Duodenal mucosa (tissue), 2 donors: ENCODE data around the gene NES.
A peak's percentile ranks its signal among the peaks of the same experiment; 100 is the strongest.

Source experiments
- H3K27ac ChIP-seq: one replicate; pipeline ENCODE4 v1.7.0; 2013; ENCODE audit warnings: low read depth, low read length
- H3K27me3 ChIP-seq, 2 donors: one replicate each; pipeline ENCODE4 v1.7.0; 2013; ENCODE audit warnings: low read length in 2 of 2, control low read depth in 1 of 2; ENCODE audit not compliant: insufficient read depth in 2 of 2, control insufficient read depth in 1 of 2
- H3K36me3 ChIP-seq, 2 donors: one replicate each; pipeline ENCODE4 v1.7.0; 2013; ENCODE audit warnings: low read length in 2 of 2, control low read depth in 1 of 2; ENCODE audit not compliant: insufficient read depth in 2 of 2, control insufficient read depth in 1 of 2
- H3K4me1 ChIP-seq, 2 donors: one replicate each; pipeline ENCODE4 v1.7.0; 2013; ENCODE audit warnings: low read length in 2 of 2, control low read depth in 1 of 2; ENCODE audit not compliant: insufficient read depth in 2 of 2, control insufficient read depth in 1 of 2
- H3K4me3 ChIP-seq, 2 donors: one replicate each; pipeline ENCODE4 v1.7.0; 2013; ENCODE audit warnings: low read length in 2 of 2, low read depth in 1 of 2
- H3K9ac ChIP-seq, 2 donors: one replicate each; pipeline ENCODE4 v1.7.0; 2013; ENCODE audit warnings: low read length in 2 of 2, low read depth in 1 of 2
- H3K9me3 ChIP-seq, 2 donors: one replicate each; pipeline ENCODE4 v1.7.0; 2013; ENCODE audit warnings: low read length in 2 of 2, control low read depth in 1 of 2; ENCODE audit not compliant: control insufficient read depth in 1 of 2

NES gene

GRCh38 chr1:156681196-156681960, 4.2 kb upstream of the NES start:
- Histone ChIP-seq H3K36me3 (no peaks in the 10 kb centered on the region), H3K4me1 (peaks cover 4 to 15% of the 10 kb centered on the region in 2 donors), H3K4me3 (no peak overlapping the region), H3K9ac (no peak overlapping the region), H3K9me3 (no peaks in the 10 kb centered on the region), H3K27me3 (peaks cover 42 to 60% of the 10 kb centered on the region in 2 donors), H3K27ac (no peak overlapping the region)

DNA sequence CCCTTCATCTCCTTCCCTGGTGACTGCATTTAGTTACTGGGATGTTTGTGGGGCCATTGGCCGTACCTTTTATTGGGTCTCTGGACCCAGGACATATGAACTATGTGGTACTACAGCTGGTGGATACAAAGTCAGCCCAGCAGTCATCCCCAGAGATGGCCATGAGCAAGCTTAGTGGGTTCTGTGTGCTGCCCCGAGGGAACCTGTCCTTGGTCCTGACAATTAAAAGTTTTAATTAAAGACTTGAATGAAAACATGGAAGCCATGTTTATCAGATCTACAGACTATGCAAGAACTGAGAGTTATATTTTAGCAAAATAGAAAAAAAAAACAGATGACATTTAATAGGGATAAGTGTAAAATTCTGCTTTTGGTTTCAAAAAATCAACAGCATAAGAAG, 2.8 kb upstream of the NES start:
- H3K4me1 ChIP-seq = peaks cover 4 to 18% of the 10 kb centered on the region in 2 donors
- H3K27ac ChIP-seq = no peak overlapping the region
- no peaks in the 10 kb centered on the region for H3K9me3 ChIP-seq
- H3K36me3 ChIP-seq = no peaks in the 10 kb centered on the region
- no peak overlapping the region for H3K9ac ChIP-seq
- peaks cover 50 to 72% of the 10 kb centered on the region in 2 donors for H3K27me3 ChIP-seq
- H3K4me3 ChIP-seq = no peak overlapping the region

GRCh38 chr1:156677616-156678596, 699 bp upstream of the NES start:
- peak overlapping the region; percentile 32 to 45 for H3K4me3 ChIP-seq
- peaks cover 50 to 63% of the 10 kb centered on the region in 2 donors for H3K27me3 ChIP-seq
- H3K27ac ChIP-seq = peak overlapping the region; percentile 10
- H3K4me1 ChIP-seq = peaks cover 4 to 23% of the 10 kb centered on the region in 2 donors
- no peaks in the 10 kb centered on the region for H3K36me3 ChIP-seq
- H3K9me3 ChIP-seq = no peaks in the 10 kb centered on the region
- H3K9ac ChIP-seq = peak overlapping the region; percentile 12 to 38

- Histone ChIP-seq H3K4me3 (peak overlapping the region; percentile 37 to 43), H3K27ac (peak overlapping the region; percentile 56), H3K27me3 (peaks cover 43 to 58% of the 10 kb centered on the region in 2 donors), H3K9me3 (no peaks in the 10 kb centered on the region), H3K4me1 (peaks cover 4 to 23% of the 10 kb centered on the region in 2 donors), H3K9ac (peak overlapping the region in 1 of 2 donors; percentile 23), H3K36me3 (no peaks in the 10 kb centered on the region)
These were observed 940 bp downstream of the NES start for GRCh38 chr1:156676114-156676819.

GRCh38 chr1:156675210-156676113, 1.7 kb downstream of the NES start:
- no peaks in the 10 kb centered on the region for H3K9me3 ChIP-seq
- peak overlapping the region in 1 of 2 donors; percentile 23 for H3K9ac ChIP-seq
- peaks cover 37 to 53% of the 10 kb centered on the region in 2 donors for H3K27me3 ChIP-seq
- H3K4me1 ChIP-seq = peaks cover 4 to 23% of the 10 kb centered on the region in 2 donors
- peak overlapping the region; percentile 56 for H3K27ac ChIP-seq
- no peaks in the 10 kb centered on the region for H3K36me3 ChIP-seq
- H3K4me3 ChIP-seq = peak overlapping the region; percentile 37 to 43

DNA sequence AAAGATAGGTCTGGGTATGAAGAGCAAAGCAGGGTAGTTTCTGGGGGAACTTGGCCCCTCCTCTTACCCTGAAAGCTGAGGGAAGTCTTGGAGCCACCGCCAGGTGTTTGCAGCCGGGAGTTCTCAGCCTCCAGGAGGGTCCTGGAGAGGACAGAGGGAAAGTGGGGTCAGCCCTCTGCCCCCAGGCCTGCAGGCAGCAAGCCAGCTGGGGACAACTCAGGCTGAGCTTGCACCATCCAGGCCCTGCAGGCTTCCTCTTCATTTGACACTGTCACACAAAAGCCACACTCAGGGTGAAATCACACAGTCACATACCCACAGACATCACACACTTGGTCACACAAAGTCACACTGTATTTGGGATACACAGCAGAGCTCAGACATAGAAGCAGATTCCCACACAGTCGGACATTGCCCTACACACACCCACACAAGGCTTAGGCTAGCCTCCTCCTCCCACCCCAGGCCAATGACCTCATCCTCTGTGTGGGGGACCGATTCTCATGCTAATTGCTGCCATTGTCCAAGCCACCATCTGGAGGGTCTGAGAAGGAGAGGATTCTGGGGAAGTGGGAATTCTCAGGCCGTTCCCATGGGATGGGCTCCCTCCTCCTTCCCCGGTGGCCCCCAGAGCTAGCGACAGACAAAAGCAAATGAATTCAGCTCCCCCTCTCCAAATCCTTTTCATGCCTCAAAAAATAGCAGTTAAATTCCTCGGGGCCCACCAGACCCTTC, 3.7 kb downstream of the NES start:
- H3K4me1 ChIP-seq = peaks cover 4 to 23% of the 10 kb centered on the region in 2 donors
- H3K27ac ChIP-seq = no peak overlapping the region
- peaks cover 25 to 38% of the 10 kb centered on the region in 2 donors for H3K27me3 ChIP-seq
- no peaks in the 10 kb centered on the region for H3K36me3 ChIP-seq
- H3K9ac ChIP-seq = no peak overlapping the region
- no peaks in the 10 kb centered on the region for H3K9me3 ChIP-seq
- H3K4me3 ChIP-seq = peak overlapping the region in 1 of 2 donors; percentile 4

GRCh38 chr1:156671804-156672203, 5.4 kb downstream of the NES start:
- no peak overlapping the region for H3K27ac ChIP-seq
- H3K9me3 ChIP-seq = no peaks in the 10 kb centered on the region
- H3K36me3 ChIP-seq = no peaks in the 10 kb centered on the region
- H3K9ac ChIP-seq = no peak overlapping the region
- peaks cover 9 to 20% of the 10 kb centered on the region in 2 donors for H3K27me3 ChIP-seq
- peaks cover 5 to 13% of the 10 kb centered on the region in 2 donors for H3K4me1 ChIP-seq
- H3K4me3 ChIP-seq = no peak overlapping the region

DNA sequence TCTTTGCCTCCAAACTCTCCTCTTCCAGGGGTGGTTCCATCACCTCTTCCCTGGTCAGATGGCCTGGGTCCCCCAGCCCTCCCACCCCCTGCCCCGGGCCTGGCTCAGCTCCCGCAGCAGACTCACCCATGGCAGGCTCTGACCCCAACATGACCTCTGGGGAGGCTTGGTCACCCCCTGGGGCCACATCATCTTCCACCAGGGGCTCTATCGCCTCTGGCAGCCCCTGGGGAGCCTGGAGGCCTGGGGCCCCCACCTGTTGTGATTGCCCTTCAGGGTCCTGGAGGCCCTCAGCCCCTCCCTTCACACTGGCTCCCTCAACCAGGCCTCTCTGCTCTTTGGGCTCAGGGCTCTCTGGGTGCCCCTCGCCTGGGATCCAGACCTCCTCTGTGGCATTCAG, 6.4 kb downstream of the NES start:
- Histone ChIP-seq H3K4me3 (no peak overlapping the region), H3K9me3 (no peaks in the 10 kb centered on the region), H3K36me3 (no peaks in the 10 kb centered on the region), H3K4me1 (peaks cover 6 to 12% of the 10 kb centered on the region in 2 donors), H3K9ac (no peak overlapping the region), H3K27me3 (peaks cover 4 to 11% of the 10 kb centered on the region in 2 donors), H3K27ac (no peak overlapping the region)
